Measurements from ENCODE around the gene FARSA. TPM values are rescaled to one million over a fixed set of nuclear protein-coding genes. Genes with fewer than 3 reads are reported as not detected.

The FARSA gene
- total RNA-seq, 1 experiment from 2014 or later: 75.9 TPM

DNA sequence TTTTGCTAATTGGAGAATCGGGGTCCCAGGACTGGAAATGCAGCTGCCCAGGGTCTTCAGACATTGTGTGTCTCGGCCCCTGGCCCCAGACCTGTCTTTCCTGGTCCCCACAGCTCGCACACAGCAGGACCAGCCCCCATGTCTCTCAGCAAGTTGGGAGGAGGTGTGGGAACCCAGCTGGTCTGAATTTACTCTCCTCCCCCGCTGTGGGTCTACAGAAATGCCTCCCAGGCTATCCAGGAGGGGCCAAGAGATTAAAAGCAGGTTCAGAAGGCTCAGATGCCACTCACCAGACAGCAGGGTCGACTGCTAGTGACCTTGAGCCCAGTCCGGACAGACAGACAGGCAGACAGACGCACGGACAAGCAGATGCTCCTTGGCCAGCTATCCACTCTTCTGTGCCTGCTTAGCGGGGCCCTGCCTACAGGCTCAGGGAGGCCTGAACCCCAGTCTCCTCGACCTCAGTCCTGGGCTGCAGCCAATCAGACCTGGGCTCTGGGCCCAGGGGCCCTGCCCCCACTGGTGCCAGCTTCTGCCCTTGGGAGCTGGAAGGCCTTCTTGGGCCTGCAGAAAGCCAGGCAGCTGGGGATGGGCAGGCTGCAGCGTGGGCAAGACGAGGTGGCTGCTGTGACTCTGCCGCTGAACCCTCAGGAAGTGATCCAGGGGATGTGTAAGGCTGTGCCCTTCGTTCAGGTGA is 35.9 kb upstream of the FARSA start, which contains the start of gene DAND5:
Gene DAND5, plus strand, starts transcription at position 285 of the 697 bp plus-strand sequence. Its CDS starts 85 bp downstream, at position 370.
- Mint-ChIP-seq H3K9me3 (ENCODE audit: unreplicated experiment) (no peaks in the 10 kb centered on the region), H3K4me3 (ENCODE audit: unreplicated experiment) (no peak within 1 kb of the TSS), H3K27ac (ENCODE audit: unreplicated experiment) (no peak within 1 kb of the TSS), H3K4me1 (ENCODE audit: low read depth, unreplicated experiment) (peaks cover 7% of the 10 kb centered on the region), H3K36me3 (ENCODE audit: insufficient read depth, unreplicated experiment) (peaks cover 6% of the 10 kb centered on the region), H3K27me3 (ENCODE audit: insufficient read depth, unreplicated experiment) (no peaks in the 10 kb centered on the region)
- no peak for DNase-seq
- H3K4me3 ChIP-seq (ENCODE audit: low read depth, low read length): no peak within 1 kb of the TSS
- CTCF ChIA-PET: interaction anchor here (1.1 kb wide), 1 partner anchor 8 kb away, joined by 4 read pairs; no protein-coding TSS in a partner anchor
- no peaks in the 10 kb centered on the region for H3K27me3 ChIP-seq (replicated peaks; ENCODE audit: control insufficient read depth, insufficient read depth, low read length)
- no peaks in the 10 kb centered on the region for H3K36me3 ChIP-seq (ENCODE audit: control insufficient read depth, insufficient read depth, low read length)
- H3K4me1 ChIP-seq: no peaks in the 10 kb centered on the region
- H3K9me3 ChIP-seq: no peaks in the 10 kb centered on the region
- TF ChIP-seq, protein P1, sequence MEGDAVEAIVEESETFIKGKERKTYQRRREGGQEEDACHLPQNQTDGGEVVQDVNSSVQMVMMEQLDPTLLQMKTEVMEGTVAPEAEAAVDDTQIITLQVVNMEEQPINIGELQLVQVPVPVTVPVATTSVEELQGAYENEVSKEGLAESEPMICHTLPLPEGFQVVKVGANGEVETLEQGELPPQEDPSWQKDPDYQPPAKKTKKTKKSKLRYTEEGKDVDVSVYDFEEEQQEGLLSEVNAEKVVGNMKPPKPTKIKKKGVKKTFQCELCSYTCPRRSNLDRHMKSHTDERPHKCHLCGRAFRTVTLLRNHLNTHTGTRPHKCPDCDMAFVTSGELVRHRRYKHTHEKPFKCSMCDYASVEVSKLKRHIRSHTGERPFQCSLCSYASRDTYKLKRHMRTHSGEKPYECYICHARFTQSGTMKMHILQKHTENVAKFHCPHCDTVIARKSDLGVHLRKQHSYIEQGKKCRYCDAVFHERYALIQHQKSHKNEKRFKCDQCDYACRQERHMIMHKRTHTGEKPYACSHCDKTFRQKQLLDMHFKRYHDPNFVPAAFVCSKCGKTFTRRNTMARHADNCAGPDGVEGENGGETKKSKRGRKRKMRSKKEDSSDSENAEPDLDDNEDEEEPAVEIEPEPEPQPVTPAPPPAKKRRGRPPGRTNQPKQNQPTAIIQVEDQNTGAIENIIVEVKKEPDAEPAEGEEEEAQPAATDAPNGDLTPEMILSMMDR (IDR thresholded peaks at IDR 0.05; ENCODE audit: insufficient read depth in 1 of 2, low read depth in 1 of 2, low read length in 1 of 2, severe bottlenecking in 1 of 2, unreplicated experiment in 1 of 2): no peak
- no TSS peak for BruUV-seq (replicated peaks)
- POLR2A ChIA-PET: no interaction called here
- intact Hi-C loops (cut with micrococcal nuclease; ENCODE audit: unreplicated experiment): no loop called here

DNA sequence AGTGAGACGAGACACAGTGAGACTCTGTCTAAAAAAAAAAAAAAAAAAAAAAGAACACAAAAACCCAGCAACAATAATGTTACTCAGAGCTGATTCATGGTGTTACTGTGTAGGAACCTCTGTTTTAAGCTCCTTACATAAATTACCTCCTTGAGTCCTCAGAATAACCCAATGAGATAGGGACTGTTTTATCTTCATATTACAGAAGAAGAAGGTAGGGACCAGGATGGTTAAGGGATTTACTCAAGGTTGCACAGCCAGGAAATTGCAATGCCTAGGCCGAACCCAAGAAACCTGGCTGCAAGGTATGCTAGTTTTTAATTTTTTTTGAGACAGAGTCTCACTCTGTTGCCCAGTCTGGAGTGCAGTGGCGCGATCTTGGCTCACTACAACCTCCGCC is 34.4 kb upstream of the FARSA start:
- BruUV-seq (replicated peaks): no TSS peak
- ChIA-PET CTCF (interaction anchor here (0.7 kb wide), 1 partner anchor 213 kb away, joined by 4 read pairs; no protein-coding TSS in a partner anchor), POLR2A (interaction anchor here (0.6 kb wide), 1 partner anchor 195 kb away, joined by 3 read pairs; no protein-coding TSS in a partner anchor)
- no peaks in the 10 kb centered on the region for H3K27me3 ChIP-seq (replicated peaks; ENCODE audit: control insufficient read depth, insufficient read depth, low read length)
- peaks cover 6% of the 10 kb centered on the region for H3K36me3 Mint-ChIP-seq (ENCODE audit: insufficient read depth, unreplicated experiment)
- H3K4me3 ChIP-seq (ENCODE audit: low read depth, low read length): no peak overlapping the region
- no peaks in the 10 kb centered on the region for H3K27me3 Mint-ChIP-seq (ENCODE audit: insufficient read depth, unreplicated experiment)
- intact Hi-C loops (cut with micrococcal nuclease; ENCODE audit: unreplicated experiment): no loop called here
- DNase-seq: no peak
- no peaks in the 10 kb centered on the region for H3K9me3 Mint-ChIP-seq (ENCODE audit: unreplicated experiment)
- TF ChIP-seq, protein P1 (IDR thresholded peaks at IDR 0.05; ENCODE audit: insufficient read depth in 1 of 2, low read depth in 1 of 2, low read length in 1 of 2, severe bottlenecking in 1 of 2, unreplicated experiment in 1 of 2): no peak
- no peak overlapping the region for H3K27ac Mint-ChIP-seq (ENCODE audit: unreplicated experiment)
- no peaks in the 10 kb centered on the region for H3K36me3 ChIP-seq (ENCODE audit: control insufficient read depth, insufficient read depth, low read length)
- H3K4me1 Mint-ChIP-seq (ENCODE audit: low read depth, unreplicated experiment): peaks cover 7% of the 10 kb centered on the region
- no peaks in the 10 kb centered on the region for H3K4me1 ChIP-seq
- no peak overlapping the region for H3K4me3 Mint-ChIP-seq (ENCODE audit: unreplicated experiment)
- no peaks in the 10 kb centered on the region for H3K9me3 ChIP-seq

- intact Hi-C loops (cut with micrococcal nuclease; ENCODE audit: unreplicated experiment): no loop called here
- no TSS peak for BruUV-seq (replicated peaks)
Observed at GRCh38 chr19:12965812-12966135, 32.3 kb upstream of the FARSA start.

More at GRCh38 chr19:12965812-12966135, 32.3 kb upstream of the FARSA start:
- no peaks in the 10 kb centered on the region for H3K4me1 ChIP-seq
- CTCF ChIA-PET: interaction anchor here (0.6 to 2.7 kb wide), 25 partner anchors 9 to 191 kb away, joined by 3 to 58 read pairs (median 4); partner anchors contain the start of genes GADD45GIP1, HOOK2 and NACC1
- Mint-ChIP-seq H3K27ac (ENCODE audit: unreplicated experiment) (peak overlapping the region; percentile 86), H3K27me3 (ENCODE audit: insufficient read depth, unreplicated experiment) (peaks cover 4% of the 10 kb centered on the region), H3K4me3 (ENCODE audit: unreplicated experiment) (peak overlapping the region; percentile 83), H3K4me1 (ENCODE audit: low read depth, unreplicated experiment) (peaks cover 7% of the 10 kb centered on the region), H3K9me3 (ENCODE audit: unreplicated experiment) (no peaks in the 10 kb centered on the region), H3K36me3 (ENCODE audit: insufficient read depth, unreplicated experiment) (peaks cover 12% of the 10 kb centered on the region)
- no peaks in the 10 kb centered on the region for H3K27me3 ChIP-seq (replicated peaks; ENCODE audit: control insufficient read depth, insufficient read depth, low read length)
- H3K9me3 ChIP-seq: no peaks in the 10 kb centered on the region
- TF ChIP-seq, protein P1 (IDR thresholded peaks at IDR 0.05; ENCODE audit: insufficient read depth in 1 of 2, low read depth in 1 of 2, low read length in 1 of 2, severe bottlenecking in 1 of 2, unreplicated experiment in 1 of 2): no peak
- POLR2A ChIA-PET: interaction anchor here (0.5 to 1.1 kb wide), 4 partner anchors 19 to 1815 kb away, joined by 3 to 5 read pairs (median 3); partner anchors contain the start of gene GCDH
- H3K4me3 ChIP-seq (ENCODE audit: low read depth, low read length): no peak overlapping the region
- no peaks in the 10 kb centered on the region for H3K36me3 ChIP-seq (ENCODE audit: control insufficient read depth, insufficient read depth, low read length)
- DNase-seq: no peak

Measured in Caco-2 (cell line).